Measurements from ENCODE around the gene ZFP92. TPM values are rescaled to one million over a fixed set of nuclear protein-coding genes. Genes with fewer than 3 reads are reported as not detected.

Gene ZFP92
- total RNA-seq, 1 donor from 2014 or later: not detected

- no peak for DNase-seq (ENCODE audit: low spot score)
- H3F3A ChIP-seq (ENCODE audit: low read depth): no peaks in the 10 kb centered on the region
- H3K27me3 Mint-ChIP-seq (ENCODE audit: insufficient read depth, low read depth): no peaks in the 10 kb centered on the region
- no peak overlapping the region for H3K27ac ChIP-seq
- no peaks in the 10 kb centered on the region for H4K20me1 ChIP-seq (ENCODE audit: low read depth)
- no peak overlapping the region for H3K27ac Mint-ChIP-seq
- H3K4me3 ChIP-seq: no peak overlapping the region
- no peaks in the 10 kb centered on the region for H3K4me1 ChIP-seq
- H3K79me2 ChIP-seq (ENCODE audit: low read depth): no peaks in the 10 kb centered on the region
- H3K9me3 ChIP-seq (ENCODE audit: low read depth): no peaks in the 10 kb centered on the region
- no peaks in the 10 kb centered on the region for H3K36me3 ChIP-seq
- no peak overlapping the region for H3K4me3 Mint-ChIP-seq
- H3K4me1 Mint-ChIP-seq: no peaks in the 10 kb centered on the region
- TF ChIP-seq EZH2phosphoT487 (IDR thresholded peaks at IDR 0.05) (no peak), EZH2 (IDR thresholded peaks at IDR 0.05) (no peak), CTCF (IDR thresholded peaks at IDR 0.05) (no peak)
- no peak overlapping the region for H2AFZ ChIP-seq (replicated peaks)
- no peaks in the 10 kb centered on the region for H3K27me3 ChIP-seq
- no peak overlapping the region for H3K9ac ChIP-seq
- no peak overlapping the region for H3K4me2 ChIP-seq
- peaks cover 12% of the 10 kb centered on the region for H3K9me3 Mint-ChIP-seq
- peaks cover 2% of the 10 kb centered on the region for H3K36me3 Mint-ChIP-seq
Observed at GRCh38 chrX:153448556-153449367, 37.5 kb downstream of the ZFP92 start.

GRCh38 chrX:153449368-153450113 lies 38.3 kb downstream of the ZFP92 start:
- no peak for DNase-seq (ENCODE audit: low spot score)
- Mint-ChIP-seq H3K27ac (no peak overlapping the region), H3K4me3 (no peak overlapping the region), H3K4me1 (no peaks in the 10 kb centered on the region), H3K9me3 (peaks cover 10% of the 10 kb centered on the region), H3K27me3 (ENCODE audit: insufficient read depth, low read depth) (peaks cover 2% of the 10 kb centered on the region), H3K36me3 (peaks cover 2% of the 10 kb centered on the region)
- Histone ChIP-seq H3F3A (ENCODE audit: low read depth) (no peaks in the 10 kb centered on the region), H3K4me3 (no peak overlapping the region), H4K20me1 (ENCODE audit: low read depth) (no peaks in the 10 kb centered on the region), H3K9me3 (ENCODE audit: low read depth) (no peaks in the 10 kb centered on the region), H3K4me1 (no peaks in the 10 kb centered on the region), H3K36me3 (no peaks in the 10 kb centered on the region), H3K27ac (no peak overlapping the region), H2AFZ (replicated peaks) (no peak overlapping the region), H3K4me2 (no peak overlapping the region), H3K27me3 (no peaks in the 10 kb centered on the region), H3K79me2 (ENCODE audit: low read depth) (no peaks in the 10 kb centered on the region), H3K9ac (no peak overlapping the region)
- TF ChIP-seq EZH2 (IDR thresholded peaks at IDR 0.05) (no peak), EZH2phosphoT487 (IDR thresholded peaks at IDR 0.05) (no peak), CTCF (IDR thresholded peaks at IDR 0.05) (no peak)

- Histone ChIP-seq H2AFZ (replicated peaks) (no peak overlapping the region), H3K4me1 (no peaks in the 10 kb centered on the region), H3K4me2 (no peak overlapping the region), H3K27ac (no peak overlapping the region), H3K36me3 (no peaks in the 10 kb centered on the region), H3K27me3 (no peaks in the 10 kb centered on the region), H3F3A (ENCODE audit: low read depth) (no peaks in the 10 kb centered on the region), H3K4me3 (no peak overlapping the region), H3K9ac (no peak overlapping the region), H3K9me3 (ENCODE audit: low read depth) (no peaks in the 10 kb centered on the region), H3K79me2 (ENCODE audit: low read depth) (no peaks in the 10 kb centered on the region), H4K20me1 (ENCODE audit: low read depth) (no peaks in the 10 kb centered on the region)
- Mint-ChIP-seq H3K4me3 (no peak overlapping the region), H3K9me3 (peaks cover 10% of the 10 kb centered on the region), H3K4me1 (no peaks in the 10 kb centered on the region), H3K36me3 (peaks cover 2% of the 10 kb centered on the region), H3K27me3 (ENCODE audit: insufficient read depth, low read depth) (peaks cover 2% of the 10 kb centered on the region), H3K27ac (no peak overlapping the region)
- TF ChIP-seq EZH2 (IDR thresholded peaks at IDR 0.05) (no peak), EZH2phosphoT487 (IDR thresholded peaks at IDR 0.05) (no peak), CTCF (IDR thresholded peaks at IDR 0.05) (no peak)
- no peak for DNase-seq (ENCODE audit: low spot score)
Observed at GRCh38 chrX:153450114-153450948, 39.1 kb downstream of the ZFP92 start.

All from neural progenitor cell (in vitro differentiated cells).